ENCODE results near the gene HBZ.
"Not testable (repeated sequence)": the region's sequence is repeated elsewhere in the genome, so short reads cannot be mapped to it uniquely, and the experiment has no call there.

Gene HBZ

DNA sequence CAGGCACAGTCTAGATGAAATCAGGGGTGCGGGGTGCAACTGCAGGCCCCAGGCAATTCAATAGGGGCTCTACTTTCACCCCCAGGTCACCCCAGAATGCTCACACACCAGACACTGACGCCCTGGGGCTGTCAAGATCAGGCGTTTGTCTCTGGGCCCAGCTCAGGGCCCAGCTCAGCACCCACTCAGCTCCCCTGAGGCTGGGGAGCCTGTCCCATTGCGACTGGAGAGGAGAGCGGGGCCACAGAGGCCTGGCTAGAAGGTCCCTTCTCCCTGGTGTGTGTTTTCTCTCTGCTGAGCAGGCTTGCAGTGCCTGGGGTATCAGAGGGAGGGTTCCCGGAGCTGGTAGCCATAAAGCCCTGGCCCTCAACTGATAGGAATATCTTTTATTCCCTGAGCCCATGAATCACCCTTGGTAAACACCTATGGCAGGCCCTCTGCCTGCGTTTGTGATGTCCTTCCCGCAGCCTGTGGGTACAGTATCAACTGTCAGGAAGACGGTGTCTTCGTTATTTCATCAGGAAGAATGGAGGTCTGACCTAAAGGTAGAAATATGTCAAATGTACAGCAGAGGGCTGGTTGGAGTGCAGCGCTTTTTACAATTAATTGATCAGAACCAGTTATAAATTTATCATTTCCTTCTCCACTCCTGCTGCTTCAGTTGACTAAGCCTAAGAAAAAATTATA is 25.7 kb downstream of the HBZ start:
- in situ Hi-C loops (cut with MboI; ENCODE audit: low sequenced_read_pairs), result no loop called here

DNA sequence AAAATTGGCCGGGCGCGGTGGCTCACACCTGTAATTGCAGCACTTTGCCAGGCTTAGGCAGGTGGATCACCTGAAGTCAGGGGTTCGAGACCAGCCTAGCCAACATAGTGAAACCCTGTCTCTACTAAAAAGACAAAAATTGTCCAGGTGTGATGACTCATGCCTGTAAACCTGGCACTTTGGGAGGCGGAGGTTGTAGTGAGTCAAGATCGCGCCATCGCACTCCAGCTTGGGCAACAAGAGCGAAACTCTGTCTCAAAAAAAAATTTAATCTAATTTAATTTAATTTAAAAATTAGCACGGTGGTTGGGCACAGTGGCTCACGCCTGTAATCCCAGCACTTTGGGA is 26.2 kb downstream of the HBZ start:
- in situ Hi-C loops (cut with MboI; ENCODE audit: low sequenced_read_pairs), result no loop called here

DNA sequence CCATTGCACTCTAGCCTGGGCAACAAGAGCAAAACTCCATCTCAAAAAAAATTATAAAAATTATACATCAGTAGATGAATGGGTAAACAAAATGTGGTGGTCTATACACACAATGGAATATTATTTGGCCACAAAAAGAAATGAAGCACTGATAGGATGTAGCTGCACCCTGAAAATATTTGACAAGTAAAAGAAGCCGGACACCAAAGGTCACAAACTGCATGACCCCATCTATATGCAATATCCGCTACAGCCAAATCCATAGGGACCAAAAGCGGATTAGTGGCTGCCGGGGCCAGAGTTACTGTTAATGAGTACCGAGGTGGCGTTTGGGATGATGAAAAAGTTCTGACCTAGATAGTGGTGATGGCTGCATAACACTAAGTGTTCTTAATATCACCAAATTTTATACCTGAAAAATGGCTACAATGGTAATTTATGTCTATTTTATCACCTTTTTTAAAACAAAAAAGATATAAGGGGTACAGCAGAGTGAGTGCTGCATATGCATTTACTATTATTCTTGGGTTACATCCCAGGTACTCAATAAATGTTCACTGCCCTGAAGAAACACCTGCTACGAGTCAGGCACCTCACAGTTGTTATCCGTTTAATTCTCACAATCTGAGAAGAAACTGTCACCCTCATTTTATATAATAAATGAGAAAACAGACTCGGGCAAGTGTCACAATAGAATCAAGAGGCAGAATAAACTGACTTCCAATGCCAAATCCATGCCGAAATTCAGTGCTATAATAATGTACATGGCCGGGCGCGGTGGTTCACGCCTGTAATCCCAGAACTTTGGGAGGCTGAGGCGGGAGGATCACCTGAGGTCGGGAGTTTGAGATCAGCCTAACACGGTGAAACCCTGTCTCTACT is 27.0 kb downstream of the HBZ start:
- in situ Hi-C loops (cut with MboI; ENCODE audit: low sequenced_read_pairs), result no loop called here

DNA sequence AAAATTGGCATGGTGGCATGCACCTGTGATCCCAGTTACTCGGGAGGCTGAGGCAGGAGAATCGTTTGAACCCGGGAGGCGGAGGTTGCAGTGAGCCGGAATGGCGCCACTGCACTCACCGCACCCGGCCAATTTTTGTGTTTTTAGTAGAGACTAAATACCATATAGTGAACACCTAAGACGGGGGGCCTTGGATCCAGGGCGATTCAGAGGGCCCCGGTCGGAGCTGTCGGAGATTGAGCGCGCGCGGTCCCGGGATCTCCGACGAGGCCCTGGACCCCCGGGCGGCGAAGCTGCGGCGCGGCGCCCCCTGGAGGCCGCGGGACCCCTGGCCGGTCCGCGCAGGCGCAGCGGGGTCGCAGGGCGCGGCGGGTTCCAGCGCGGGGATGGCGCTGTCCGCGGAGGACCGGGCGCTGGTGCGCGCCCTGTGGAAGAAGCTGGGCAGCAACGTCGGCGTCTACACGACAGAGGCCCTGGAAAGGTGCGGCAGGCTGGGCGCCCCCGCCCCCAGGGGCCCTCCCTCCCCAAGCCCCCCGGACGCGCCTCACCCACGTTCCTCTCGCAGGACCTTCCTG is 27.7 kb downstream of the HBZ start, which contains the start of gene HBQ1:
TSS of gene HBQ1 (plus strand) at position 359 of the 575 bp plus-strand sequence. CDS start at position 387, 28 bp downstream.
- in situ Hi-C loops (cut with MboI; ENCODE audit: low sequenced_read_pairs), result no loop called here

DNA sequence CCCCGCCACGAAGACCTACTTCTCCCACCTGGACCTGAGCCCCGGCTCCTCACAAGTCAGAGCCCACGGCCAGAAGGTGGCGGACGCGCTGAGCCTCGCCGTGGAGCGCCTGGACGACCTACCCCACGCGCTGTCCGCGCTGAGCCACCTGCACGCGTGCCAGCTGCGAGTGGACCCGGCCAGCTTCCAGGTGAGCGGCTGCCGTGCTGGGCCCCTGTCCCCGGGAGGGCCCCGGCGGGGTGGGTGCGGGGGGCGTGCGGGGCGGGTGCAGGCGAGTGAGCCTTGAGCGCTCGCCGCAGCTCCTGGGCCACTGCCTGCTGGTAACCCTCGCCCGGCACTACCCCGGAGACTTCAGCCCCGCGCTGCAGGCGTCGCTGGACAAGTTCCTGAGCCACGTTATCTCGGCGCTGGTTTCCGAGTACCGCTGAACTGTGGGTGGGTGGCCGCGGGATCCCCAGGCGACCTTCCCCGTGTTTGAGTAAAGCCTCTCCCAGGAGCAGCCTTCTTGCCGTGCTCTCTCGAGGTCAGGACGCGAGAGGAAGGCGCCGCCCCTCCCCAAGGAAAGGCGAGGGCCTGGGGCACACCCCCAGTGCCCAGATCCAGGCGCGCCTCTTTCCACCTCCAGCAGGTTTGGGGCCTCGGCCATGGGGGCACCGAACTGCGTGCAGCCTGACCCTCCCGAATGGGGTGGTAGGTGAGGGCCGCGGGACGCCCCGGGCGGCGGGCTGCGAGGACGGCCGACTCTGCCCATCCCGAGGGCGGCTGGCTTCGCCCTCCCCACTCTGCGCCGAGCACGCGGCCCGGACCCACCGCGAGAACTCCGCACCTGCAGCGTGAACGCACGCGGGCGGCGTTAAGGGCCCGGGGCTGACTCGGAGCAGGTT is 28.5 kb downstream of the HBZ start:
- in situ Hi-C loops (cut with MboI; ENCODE audit: low sequenced_read_pairs), result no loop called here

DNA sequence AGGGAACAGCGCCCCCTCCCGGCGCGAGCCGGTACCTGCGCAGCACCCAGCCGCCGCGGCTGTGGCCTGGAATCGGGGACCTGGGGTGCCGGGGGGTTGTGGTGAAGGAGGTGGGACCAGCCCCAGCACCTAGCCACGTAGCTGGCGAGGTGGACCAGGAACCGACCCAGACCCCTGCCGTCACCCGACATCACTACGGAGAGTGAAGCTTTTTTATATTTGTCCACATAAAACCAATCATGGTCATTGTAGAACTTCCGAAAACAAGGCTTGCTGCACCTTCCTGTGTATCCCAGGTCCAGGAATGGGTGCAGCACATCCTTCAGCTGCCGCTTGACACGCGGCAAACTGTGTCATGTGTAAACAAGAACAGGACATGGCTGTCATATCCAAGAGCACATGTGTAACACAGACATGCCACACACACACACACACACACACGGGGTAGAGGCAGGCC is 29.1 kb downstream of the HBZ start:
- in situ Hi-C loops (cut with MboI; ENCODE audit: low sequenced_read_pairs), result no loop called here

DNA sequence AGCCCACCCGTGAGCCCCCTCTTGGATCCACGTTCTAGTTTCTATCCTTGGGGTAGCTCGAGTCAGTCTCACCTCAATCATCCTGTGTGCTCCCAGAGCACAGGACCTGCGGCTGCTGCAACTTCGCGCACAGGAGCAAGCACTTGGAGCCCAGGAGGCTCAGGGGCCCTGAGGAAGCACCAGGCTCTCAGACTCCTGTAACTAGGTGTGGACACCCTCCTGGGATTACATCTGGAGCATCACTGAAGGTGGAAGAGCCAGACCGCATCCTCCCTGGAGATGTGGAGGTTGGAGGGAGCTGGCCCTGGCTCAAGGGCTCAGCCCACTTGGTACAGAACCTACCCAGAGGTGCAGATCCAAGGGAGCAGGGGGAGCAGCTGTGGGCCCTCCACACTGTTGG is 30.6 kb downstream of the HBZ start:
- in situ Hi-C loops (cut with MboI; ENCODE audit: low sequenced_read_pairs), result no loop called here

DNA sequence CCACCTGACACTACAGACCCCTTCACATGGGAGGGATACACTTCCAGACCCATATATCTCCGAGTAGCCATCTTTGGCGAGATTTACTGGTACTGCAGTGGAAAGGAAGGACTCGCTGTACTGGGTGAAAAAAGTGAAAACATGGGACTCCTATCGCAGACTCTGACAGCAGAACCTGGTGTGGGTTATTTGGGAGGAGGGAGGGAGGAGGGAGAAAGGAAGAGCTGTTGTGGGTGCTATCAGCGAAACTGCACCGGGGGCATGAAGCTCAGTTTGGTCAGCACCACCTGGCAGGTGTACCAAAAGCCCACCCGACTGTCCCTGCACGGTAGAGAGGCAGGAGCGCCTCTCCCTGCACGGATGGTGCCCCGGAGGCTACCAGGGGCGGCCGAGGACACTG is 32.8 kb downstream of the HBZ start:
- in situ Hi-C loops (cut with MboI; ENCODE audit: low sequenced_read_pairs), result no loop called here

DNA sequence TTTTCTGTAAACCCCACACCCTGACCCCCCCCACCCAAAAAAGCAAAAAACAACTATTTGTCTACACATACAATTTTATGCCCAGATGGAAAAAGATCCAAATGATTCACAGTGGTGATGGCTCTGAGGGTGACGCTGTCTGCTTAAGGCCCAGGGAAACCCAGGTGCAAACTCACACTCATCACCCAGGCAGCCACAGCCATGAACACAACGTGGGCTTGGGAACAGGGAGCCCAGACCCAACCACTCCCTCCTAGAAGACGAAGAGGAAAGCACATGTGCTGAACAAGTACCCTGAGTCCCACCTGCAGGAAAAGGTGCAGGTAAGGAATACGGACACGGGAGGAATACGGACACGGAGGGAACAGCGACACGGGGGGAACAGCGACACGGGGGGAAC is 33.2 kb downstream of the HBZ start:
- in situ Hi-C loops (cut with MboI; ENCODE audit: low sequenced_read_pairs), result no loop called here

DNA sequence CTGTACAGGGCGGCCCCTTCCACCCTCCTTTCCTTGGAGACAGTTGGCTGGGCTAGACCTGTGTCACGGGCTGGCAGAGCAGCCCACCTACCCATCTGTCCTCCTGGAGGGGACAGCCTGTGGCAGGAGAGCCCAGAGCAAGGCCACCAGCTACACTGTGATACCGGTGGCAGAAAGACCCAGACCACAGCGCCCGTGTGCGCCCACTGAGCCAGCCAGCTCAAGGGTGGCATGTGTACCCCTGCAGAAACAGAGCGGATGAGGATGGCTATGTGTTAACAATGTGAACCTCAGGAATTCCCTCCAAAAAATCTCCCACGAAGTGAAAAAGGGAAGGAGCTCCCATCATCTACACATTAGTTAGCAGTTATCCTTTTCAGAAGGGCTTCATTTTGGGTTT is 34.9 kb downstream of the HBZ start:
- in situ Hi-C loops (cut with MboI; ENCODE audit: low sequenced_read_pairs), result no loop called here

DNA sequence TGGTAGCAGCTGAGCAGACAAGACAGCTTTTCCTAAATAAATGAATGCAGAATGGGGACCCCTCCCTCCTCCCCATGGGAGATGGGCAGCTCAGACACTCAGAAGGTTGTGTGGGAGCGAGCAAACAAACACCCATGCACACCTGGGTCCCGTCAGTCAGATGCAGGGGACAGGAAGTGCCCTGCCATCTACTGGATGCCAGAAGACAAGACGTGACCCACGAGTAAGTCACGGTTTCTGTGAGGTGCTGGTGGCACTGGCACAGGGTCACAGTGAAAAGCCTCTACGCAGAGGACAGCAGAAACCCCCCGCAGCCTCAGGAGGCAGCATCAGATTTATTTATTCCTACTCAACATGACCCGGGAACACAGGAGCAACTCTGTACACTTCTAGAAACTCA is 36.2 kb downstream of the HBZ start:
- in situ Hi-C loops (cut with MboI; ENCODE audit: low sequenced_read_pairs), result no loop called here

DNA sequence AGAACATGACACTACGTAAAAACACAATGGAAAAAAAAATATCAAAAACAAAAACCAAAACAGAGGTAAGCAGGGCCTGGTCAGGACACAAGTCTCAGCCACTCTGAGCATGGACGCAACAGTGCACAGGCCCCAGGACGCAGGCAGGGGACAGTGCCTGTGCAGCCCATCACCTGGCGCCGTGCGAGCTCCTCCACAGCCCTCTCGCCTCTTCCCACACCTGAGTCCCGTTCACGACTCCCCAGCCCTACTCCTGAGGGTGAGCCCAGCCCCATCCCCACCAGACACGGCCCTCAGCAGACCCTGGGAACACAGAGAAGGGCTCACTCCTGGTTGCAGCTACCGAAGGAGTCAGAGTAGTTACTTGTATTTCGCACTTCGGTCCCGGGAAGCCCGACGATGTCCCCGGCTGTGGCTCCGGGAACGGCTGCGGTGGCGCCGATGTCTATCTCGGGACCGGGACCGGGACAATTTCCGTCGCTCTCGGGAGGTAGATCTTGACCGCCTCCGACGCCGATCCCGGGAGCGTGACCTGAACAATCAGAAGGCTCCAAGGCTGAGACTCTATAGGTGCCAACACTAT is 37.3 kb downstream of the HBZ start:
- in situ Hi-C loops (cut with MboI; ENCODE audit: low sequenced_read_pairs), result no loop called here

DNA sequence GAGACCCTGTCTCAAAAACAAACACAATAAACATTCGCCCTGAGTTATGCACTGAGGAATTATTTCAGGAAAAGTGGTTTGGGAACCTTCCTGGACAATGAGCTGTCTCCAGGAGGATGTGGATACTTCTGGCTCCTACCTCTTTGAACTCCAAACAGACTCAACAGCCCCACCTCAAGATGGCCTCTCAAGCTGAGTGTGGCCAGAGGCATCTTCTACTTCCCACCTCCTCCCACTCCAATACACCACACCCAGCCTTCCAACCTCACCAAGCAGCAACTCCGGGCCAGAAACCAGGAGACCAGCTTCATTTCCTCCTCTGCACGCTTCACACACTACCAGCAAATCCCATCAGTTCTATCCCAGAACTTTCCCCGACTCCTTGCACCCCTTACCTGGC is 39.4 kb downstream of the HBZ start:
- in situ Hi-C loops (cut with MboI; ENCODE audit: low sequenced_read_pairs), result no loop called here

DNA sequence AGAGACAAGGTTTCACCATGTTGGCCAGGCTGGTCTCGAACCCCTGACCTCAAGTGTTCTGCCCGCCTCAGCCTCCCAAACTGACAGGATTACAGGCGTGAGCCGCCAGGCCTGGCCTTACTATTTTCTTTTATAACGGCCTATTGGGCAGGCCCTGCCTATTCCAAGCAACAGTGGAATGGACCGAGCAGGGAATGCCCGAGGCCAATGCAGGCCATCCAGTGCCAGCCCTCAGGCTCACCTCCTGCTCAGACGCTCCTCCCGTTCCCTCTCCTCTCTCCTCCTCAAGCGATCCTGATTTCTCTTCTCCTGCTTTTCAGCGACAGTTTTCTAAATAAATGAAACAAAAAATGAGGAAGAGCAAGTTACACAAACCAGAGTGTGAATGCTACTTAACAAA is 40.2 kb downstream of the HBZ start:
- in situ Hi-C loops (cut with MboI; ENCODE audit: low sequenced_read_pairs), result no loop called here

DNA sequence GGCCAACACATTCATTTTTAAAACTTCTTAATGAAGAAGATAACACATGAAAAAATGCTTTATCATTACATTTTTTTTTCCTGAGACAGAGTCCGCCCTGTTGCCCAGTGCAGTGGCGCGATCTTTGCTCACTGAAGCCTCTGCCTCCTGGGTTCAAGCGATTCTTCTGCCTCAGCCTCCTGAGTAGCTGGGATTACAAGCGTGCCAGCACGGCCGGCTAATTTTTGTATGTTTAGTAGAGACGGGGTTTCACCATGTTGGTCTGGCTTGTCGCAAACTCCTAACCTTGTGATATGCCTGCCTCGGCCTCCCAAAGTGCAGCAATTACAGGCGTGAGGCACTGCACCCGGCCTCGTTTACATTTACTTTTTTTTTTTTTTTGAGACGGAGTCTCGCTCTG is 41.0 kb downstream of the HBZ start:
- in situ Hi-C loops (cut with MboI; ENCODE audit: low sequenced_read_pairs), result no loop called here

DNA sequence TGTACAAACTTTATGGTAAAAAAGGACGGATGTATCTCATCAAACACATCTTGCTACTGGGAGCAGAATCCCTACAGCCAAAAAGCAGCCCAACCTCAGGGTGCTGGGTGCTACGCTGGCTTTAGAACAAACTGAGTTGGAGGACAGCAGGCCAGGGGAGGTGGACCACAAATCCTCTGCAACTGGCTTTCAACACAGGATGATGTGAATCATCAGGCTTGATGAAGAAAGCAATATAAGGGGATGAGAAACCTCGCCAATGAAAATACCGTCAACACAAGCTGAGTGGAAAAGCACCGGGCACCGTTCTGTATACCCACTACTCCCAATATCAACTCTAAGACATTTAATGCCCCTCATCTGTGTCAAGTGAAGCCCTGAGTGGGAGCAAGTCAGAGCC is 42.1 kb downstream of the HBZ start:
- in situ Hi-C loops (cut with MboI; ENCODE audit: low sequenced_read_pairs), result no loop called here

DNA sequence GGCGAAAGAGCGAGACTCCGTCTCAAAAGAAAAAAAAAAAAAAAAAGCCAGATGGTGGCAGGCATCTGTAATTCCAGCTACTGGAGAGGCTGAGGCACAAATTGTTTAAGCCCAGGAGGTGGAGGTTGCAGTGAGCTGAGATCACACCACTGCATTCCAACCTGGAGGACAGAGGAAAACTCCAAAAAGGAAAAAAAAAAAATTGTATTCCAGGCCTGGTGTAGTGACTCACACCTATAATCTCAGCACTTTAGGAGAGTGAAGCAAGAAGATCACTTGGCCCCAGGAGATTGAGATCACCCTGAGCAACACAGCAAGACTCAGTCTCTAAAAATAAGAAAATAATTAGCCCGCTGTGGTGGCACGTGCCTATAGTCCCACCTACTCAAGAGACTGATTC is 47.9 kb downstream of the HBZ start:
- in situ Hi-C loops (cut with MboI; ENCODE audit: low sequenced_read_pairs), result no loop called here

DNA sequence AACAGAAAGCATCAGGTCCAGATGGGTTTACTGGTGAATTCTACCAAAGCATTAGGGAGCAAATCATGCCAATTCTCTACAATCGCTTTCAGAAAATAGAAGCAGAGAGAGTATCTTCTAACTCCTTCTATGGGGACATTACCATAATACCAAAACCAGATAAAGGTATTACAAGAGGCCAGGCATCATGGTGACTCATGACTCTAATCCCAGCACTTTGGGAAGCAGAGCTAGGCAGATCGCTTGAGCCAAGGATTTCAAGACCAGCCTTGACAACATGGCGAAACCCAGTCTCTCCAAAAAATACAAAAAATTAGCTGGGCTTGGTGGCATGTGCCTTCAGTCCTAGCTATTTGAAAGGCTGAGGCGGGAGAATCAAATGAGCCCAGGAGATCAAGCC is 50.8 kb downstream of the HBZ start:
- in situ Hi-C loops (cut with MboI; ENCODE audit: low sequenced_read_pairs), result no loop called here

DNA sequence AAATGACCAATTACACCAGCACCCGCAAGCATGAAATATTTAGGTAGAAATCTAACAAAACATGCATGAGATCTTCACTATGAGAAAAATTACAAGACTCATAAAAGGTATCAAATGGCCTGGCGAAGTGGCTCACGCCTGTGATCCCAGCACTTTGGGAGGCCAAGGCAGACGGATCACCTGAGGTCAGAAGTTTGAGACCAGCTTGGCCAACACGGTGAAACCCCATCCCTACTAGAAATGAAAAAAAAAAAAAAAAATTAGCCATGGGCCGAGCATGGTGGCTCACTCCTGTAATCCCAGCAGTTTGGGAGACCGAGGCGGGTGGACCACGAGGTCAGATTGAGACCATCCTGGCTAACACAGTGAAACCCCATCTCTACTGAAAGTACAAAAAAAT is 51.6 kb downstream of the HBZ start:
- in situ Hi-C loops (cut with MboI; ENCODE audit: low sequenced_read_pairs), result not testable (repeated sequence)

Data from hTERT RPE-1 (cell line).